ENCODE measurements around the gene PPP1R14D.
"Not testable (repeated sequence)": the region's sequence is repeated elsewhere in the genome, so short reads cannot be mapped to it uniquely, and the experiment has no call there.

The PPP1R14D gene

GRCh38 chr15:40867199-40867598 is 38.7 kb upstream of the PPP1R14D start:
- Histone ChIP-seq H3K9me3 (ENCODE audit: control insufficient read depth, insufficient read depth, low read depth, low read length) (no peaks in the 10 kb centered on the region), H3K36me3 (ENCODE audit: control insufficient read depth in 2 of 2, insufficient read depth in 1 of 2, low read length in 2 of 2) (no peaks in the 10 kb centered on the region), H3K27ac (ENCODE audit: extremely low read depth, low read depth, low read length) (no peak overlapping the region), H3K4me1 (ENCODE audit: control insufficient read depth, insufficient read depth, low read length) (no peaks in the 10 kb centered on the region), H3K4me3 (ENCODE audit: low read depth, low read length) (no peak overlapping the region)
- CTCF ChIA-PET, result interaction anchor here (1.6 kb wide), 1 partner anchor 27 kb away, joined by 5 read pairs; the partner anchor contains the start of gene VPS18
- POLR2A ChIA-PET, result no interaction called here
- no peak for TF ChIP-seq ZNF510 (tag by site-specific recombination; IDR thresholded peaks at IDR 0.05; ENCODE audit: insufficient replicate concordance)
- no peak for TF ChIP-seq GLIS1 (tag by site-specific recombination; IDR thresholded peaks at IDR 0.05)
- TF ChIP-seq ZNF473 (tag by site-specific recombination; IDR thresholded peaks at IDR 0.05), result no peak
- TF ChIP-seq ZBTB8A (tag by site-specific recombination; IDR thresholded peaks at IDR 0.05), result no peak
- no peak for TF ChIP-seq ZNF76 (tag by site-specific recombination; IDR thresholded peaks at IDR 0.05; ENCODE audit: borderline replicate concordance, low read depth)
- no peak for TF ChIP-seq ZNF558 (tag by site-specific recombination; IDR thresholded peaks at IDR 0.05)
- TF ChIP-seq ZNF274 (IDR thresholded peaks at IDR 0.05; ENCODE audit: low read length), result no peak
- no peak for TF ChIP-seq ZNF274 (tag by site-specific recombination; IDR thresholded peaks at IDR 0.05; ENCODE audit: borderline replicate concordance)

- POLR2A ChIA-PET, result no interaction called here
- CTCF ChIA-PET, result interaction anchor here (1.0 to 2.0 kb wide), 3 partner anchors 22 to 119 kb away, joined by 3 to 8 read pairs (median 5); partner anchors contain the start of gene VPS18
- no peak overlapping the region for H3K4me3 ChIP-seq (ENCODE audit: low read depth, low read length)
- no peaks in the 10 kb centered on the region for H3K4me1 ChIP-seq (ENCODE audit: control insufficient read depth, insufficient read depth, low read length)
- no peaks in the 10 kb centered on the region for H3K36me3 ChIP-seq (ENCODE audit: control insufficient read depth in 2 of 2, insufficient read depth in 1 of 2, low read length in 2 of 2)
- H3K27ac ChIP-seq (ENCODE audit: extremely low read depth, low read depth, low read length), result no peak overlapping the region
- no peak for TF ChIP-seq ZNF791 (tag by site-specific recombination; IDR thresholded peaks at IDR 0.05)
- no peak for TF ChIP-seq ZNF248 (tag by site-specific recombination; IDR thresholded peaks at IDR 0.05)
- TF ChIP-seq ZNF768 (tag by site-specific recombination; IDR thresholded peaks at IDR 0.05), result 0 out of 2 replicates have a peak, but pooled peaks have one; percentile 36
- no peak for TF ChIP-seq ZSCAN30 (tag by site-specific recombination; IDR thresholded peaks at IDR 0.05)
- TF ChIP-seq SP7 (tag by site-specific recombination; IDR thresholded peaks at IDR 0.05), result no peak
- no peaks in the 10 kb centered on the region for H3K9me3 ChIP-seq (ENCODE audit: control insufficient read depth, insufficient read depth, low read depth, low read length)
Observed at GRCh38 chr15:40863660-40864270, 35.3 kb upstream of the PPP1R14D start.

- H3K4me1 ChIP-seq (ENCODE audit: control insufficient read depth, insufficient read depth, low read length); H3K27ac ChIP-seq (ENCODE audit: extremely low read depth, low read depth, low read length); H3K9me3 ChIP-seq (ENCODE audit: control insufficient read depth, insufficient read depth, low read depth, low read length); H3K4me3 ChIP-seq (ENCODE audit: low read depth, low read length): not testable (repeated sequence)
- peaks cover 0 to 11% of the 10 kb centered on the region in 2 experiments; a peak in 1 of 3 replicates for H3K36me3 ChIP-seq (ENCODE audit: control insufficient read depth in 2 of 2, insufficient read depth in 1 of 2, low read length in 2 of 2)
- TF ChIP-seq ZFHX2 (tag by site-specific recombination; conservative IDR thresholded peaks at IDR 0.05), result 0 out of 2 replicates have a peak, but pooled peaks have one; percentile 6
- TF ChIP-seq EGR2 (tag by site-specific recombination; IDR thresholded peaks at IDR 0.05; ENCODE audit: low read depth), result peak; percentile 5; the same call in 1 of the 2 replicates
- POLR2A ChIA-PET, result interaction anchor here (0.7 to 1.8 kb wide), 3 partner anchors 12 to 31 kb away, joined by 3 to 8 read pairs (median 3); partner anchors contain the start of gene RHOV
- CTCF ChIA-PET, result interaction anchor here (0.5 to 7.7 kb wide), 4 partner anchors 29 to 112 kb away, joined by 4 to 187 read pairs (median 60); partner anchors contain the start of gene VPS18
Observed at GRCh38 chr15:40861147-40861546, 32.6 kb upstream of the PPP1R14D start.

GRCh38 chr15:40859206-40859851 is 30.8 kb upstream of the PPP1R14D start:
- Histone ChIP-seq H3K27ac (ENCODE audit: extremely low read depth, low read depth, low read length) (no peak overlapping the region), H3K36me3 (ENCODE audit: control insufficient read depth in 2 of 2, insufficient read depth in 1 of 2, low read length in 2 of 2) (peaks cover 0 to 21% of the 10 kb centered on the region in 2 experiments; a peak in 1 of 3 replicates), H3K4me3 (ENCODE audit: low read depth, low read length) (no peak overlapping the region), H3K9me3 (ENCODE audit: control insufficient read depth, insufficient read depth, low read depth, low read length) (no peaks in the 10 kb centered on the region), H3K4me1 (ENCODE audit: control insufficient read depth, insufficient read depth, low read length) (no peaks in the 10 kb centered on the region)
- CTCF ChIA-PET, result interaction anchor here (0.6 to 7.7 kb wide), 24 partner anchors 11 to 331 kb away, joined by 3 to 187 read pairs (median 4); partner anchors contain the start of genes PPP1R14D, SPINT1, VPS18 and ZFYVE19
- POLR2A ChIA-PET, result interaction anchor here (1.0 to 3.8 kb wide), 5 partner anchors 12 to 165 kb away, joined by 3 to 49 read pairs (median 6); partner anchors contain the start of genes RAD51, RHOV and VPS18
- TF ChIP-seq ZNF292 (tag by site-specific recombination; IDR thresholded peaks at IDR 0.05; ENCODE audit: borderline replicate concordance, low read depth) (no peak), ZNF626 (tag by site-specific recombination; IDR thresholded peaks at IDR 0.05) (no peak), ZBTB17 (tag by site-specific recombination; IDR thresholded peaks at IDR 0.05) (0 out of 2 replicates have a peak, but pooled peaks have one; percentile 58), TRIM28 (IDR thresholded peaks at IDR 0.05; ENCODE audit: borderline replicate concordance, low read length) (peak; percentile 26; the same call in 1 of the 2 replicates), ZNF169 (tag by site-specific recombination; IDR thresholded peaks at IDR 0.05) (no peak), KLF9 (tag by site-specific recombination; IDR thresholded peaks at IDR 0.05; ENCODE audit: low read depth) (0 out of 2 replicates have a peak, but pooled peaks have one; percentile 16), ZNF791 (tag by site-specific recombination; IDR thresholded peaks at IDR 0.05) (no peak), ZNF341 (tag by site-specific recombination; IDR thresholded peaks at IDR 0.05; ENCODE audit: low read depth) (peak; percentile 38), ZNF785 (tag by site-specific recombination; IDR thresholded peaks at IDR 0.05) (no peak), ZSCAN16 (tag by site-specific recombination; IDR thresholded peaks at IDR 0.05) (no peak), AEBP2 (tag by site-specific recombination; IDR thresholded peaks at IDR 0.05; ENCODE audit: borderline replicate concordance) (no peak), ZNF133 (tag by site-specific recombination; IDR thresholded peaks at IDR 0.05) (no peak)

Data from HEK293 (cell line).